Prostate gland (tissue), 2 donors: Measurements from ENCODE around the gene PAPPA. TPM values are rescaled to one million over a fixed set of nuclear protein-coding genes. Genes with fewer than 3 reads are reported as not detected.
A peak's percentile ranks its signal among the peaks of the same experiment; 100 is the strongest.

Source experiments
- DNase-seq: peaks from one replicate; pipeline ENCODE4 v3.0.0-alpha.2; 2019; ENCODE audit warnings: low spot score
- H3K27ac ChIP-seq, 2 donors: fragments of 200-600 bp; sonication (generic); 2 replicates each; pipeline ENCODE4 v1.5.1; 2017 to 2019
- H3K27me3 ChIP-seq: fragments of 200-600 bp; sonication (generic); replicated peaks from 2 replicates; pipeline ENCODE4 v1.5.1; 2019; ENCODE audit not compliant: insufficient read depth
- H3K36me3 ChIP-seq, 2 donors: fragments of 200-600 bp; sonication (generic); 1 replicate in 1 of 2; 2 replicates in 1 of 2; pipeline versions ENCODE4 v1.5.1 to v1.8.1; 2017 to 2019
- H3K4me1 ChIP-seq: fragments of 200-600 bp; sonication (generic); replicated peaks from 2 replicates; pipeline ENCODE4 v1.5.1; 2019
- H3K4me3 ChIP-seq, 2 donors: fragments of 200-600 bp; sonication (generic); 2 replicates each; pipeline ENCODE4 v1.5.1; 2017 to 2019
- H3K9me3 ChIP-seq: fragments of 200-600 bp; sonication (generic); 2 replicates; pipeline ENCODE4 v1.5.1; 2017
- CTCF ChIP-seq, 4 experiments: fragments of 200-600 bp in 2 of 4; fragments of 450-650 bp in 2 of 4; sonication (generic) in 2 of 4; IDR thresholded peaks; 1 replicate in 3 of 4; 2 replicates in 1 of 4; pipeline ENCODE4 v1.5.1; 2016 to 2019; ENCODE audit warnings: antibody characterized with exemption in 4 of 4, mild to moderate bottlenecking in 2 of 4, moderate library complexity in 2 of 4
- POLR2A ChIP-seq: fragments of 450-650 bp; IDR thresholded peaks from one replicate; pipeline ENCODE4 v1.6.1; 2016; ENCODE audit warnings: antibody characterized with exemption, mild to moderate bottlenecking
- POLR2AphosphoS5 ChIP-seq: sonication (generic); formaldehyde crosslinking; IDR thresholded peaks from one replicate; pipeline ENCODE4 v1.6.1; 2017; ENCODE audit warnings: antibody characterized with exemption
- WGBS: methylation state at CpG from one replicate; pipeline ENCODE4 v1.1.5; 2018; 5-methylcytosine and 5-hydroxymethylcytosine counted together
- intact Hi-C: fragments of 100-400 bp; cut with DNase I; formaldehyde crosslinking; loops from one replicate; pipeline ENCODE4 v1.14.2; 2022
- total RNA-seq, 2 donors: library from RNA; depleted of rRNA; stranded (reverse); fragments of >200 nt; gene quantifications; one replicate each; pipeline ENCODE4 v1.1.0, GENCODE V29; 2016

Gene PAPPA
- total RNA-seq, 2 donors from 2014 or later = 0.27 to 1.8 TPM

- peaks cover 3% of the 10 kb centered on the region for H3K4me1 ChIP-seq
- TF ChIP-seq CTCF (IDR thresholded peaks at IDR 0.05) (no peak), POLR2AphosphoS5 (no peak), POLR2A (no peak)
- intact Hi-C loops = loop anchor here (10.0 kb wide), 2 partner anchors 209 to 339 kb away; no protein-coding TSS in a partner anchor
These were observed 2.1 kb downstream of the PAPPA start for GRCh38 chr9:116155698-116156039.

GRCh38 chr9:116156621-116157314 is 3.2 kb downstream of the PAPPA start:
- no peaks in the 10 kb centered on the region for H3K36me3 ChIP-seq
- WGBS = 6% methylated on average over 24 of the region's 24 CpGs
- H3K27me3 ChIP-seq = no peaks in the 10 kb centered on the region
- intact Hi-C loops = loop anchor here (10.0 kb wide), 2 partner anchors 208 to 338 kb away; no protein-coding TSS in a partner anchor
- H3K27ac ChIP-seq = peak overlapping the region in 1 of 2 donors; percentile 49
- DNase-seq = no peak
- no peak overlapping the region for H3K4me3 ChIP-seq
- peaks cover 3% of the 10 kb centered on the region for H3K4me1 ChIP-seq
- H3K9me3 ChIP-seq = no peaks in the 10 kb centered on the region
- TF ChIP-seq CTCF (IDR thresholded peaks at IDR 0.05) (no peak), POLR2A (no peak), POLR2AphosphoS5 (no peak)

More at GRCh38 chr9:116155698-116156039, 2.1 kb downstream of the PAPPA start:
- no peak for DNase-seq
- Histone ChIP-seq H3K4me3 (peak overlapping the region; percentile 28 to 35), H3K36me3 (no peaks in the 10 kb centered on the region), H3K9me3 (no peaks in the 10 kb centered on the region), H3K27ac (peak overlapping the region; percentile 49 to 56), H3K27me3 (no peaks in the 10 kb centered on the region)
- WGBS = 15% methylated on average over 10 of the region's 10 CpGs

GRCh38 chr9:116157436-116158138 is 4.0 kb downstream of the PAPPA start:
- H3K27me3 ChIP-seq = no peaks in the 10 kb centered on the region
- TF ChIP-seq POLR2A = no peak
- TF ChIP-seq CTCF (IDR thresholded peaks at IDR 0.05) = no peak
- TF ChIP-seq POLR2AphosphoS5 = no peak
- no peaks in the 10 kb centered on the region for H3K36me3 ChIP-seq
- peak overlapping the region in 1 of 2 donors; percentile 23 for H3K27ac ChIP-seq
- no peak for DNase-seq
- no peak overlapping the region for H3K4me3 ChIP-seq
- no peaks in the 10 kb centered on the region for H3K9me3 ChIP-seq
- H3K4me1 ChIP-seq = peaks cover 3% of the 10 kb centered on the region
- intact Hi-C loops = loop anchor here (10.0 kb wide), 2 partner anchors 207 to 337 kb away; no protein-coding TSS in a partner anchor
- WGBS = 69% methylated on average over 6 of the region's 6 CpGs

- no peak for DNase-seq
- intact Hi-C loops = no loop called here
- Histone ChIP-seq H3K27ac (no peak overlapping the region), H3K4me3 (no peak overlapping the region), H3K4me1 (no peaks in the 10 kb centered on the region), H3K9me3 (no peaks in the 10 kb centered on the region), H3K27me3 (no peaks in the 10 kb centered on the region), H3K36me3 (no peaks in the 10 kb centered on the region)
- TF ChIP-seq POLR2A (no peak), POLR2AphosphoS5 (no peak)
- WGBS = 92% methylated on average over 9 of the region's 9 CpGs
These were observed 7.3 kb downstream of the PAPPA start for GRCh38 chr9:116160676-116161571.
